ENCODE data around the gene ARHGEF1.
A peak's percentile ranks its signal among the peaks of the same experiment; 100 is the strongest.

ARHGEF1 gene

DNA sequence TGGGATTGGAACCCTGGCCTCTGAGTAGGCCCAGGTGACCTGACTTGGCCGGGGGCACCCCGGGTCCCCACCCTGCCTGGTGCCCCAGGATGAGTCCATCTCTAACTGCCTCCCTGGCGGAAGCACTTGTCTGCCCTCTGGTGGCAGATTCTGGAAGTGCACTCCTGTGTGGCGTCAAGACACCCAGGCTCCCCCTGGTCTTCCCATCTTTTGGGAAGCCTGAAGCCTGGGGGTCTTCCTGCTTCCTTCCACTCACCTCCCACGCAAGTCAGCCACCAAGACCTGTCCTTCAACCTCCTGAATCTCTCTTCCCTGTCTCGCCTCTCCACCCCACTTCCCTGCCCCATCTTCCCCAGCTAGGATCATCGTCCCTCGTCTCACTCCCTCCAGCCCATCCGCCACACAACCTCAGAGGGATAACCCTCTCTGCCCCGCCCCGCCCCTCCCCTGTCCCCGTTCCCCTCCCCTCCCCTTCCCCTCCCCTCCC lies 68.7 kb downstream of the ARHGEF1 start:
- TF ChIP-seq FOXP2 (optimal IDR thresholded peaks at IDR 0.05; ENCODE audit: borderline replicate concordance, extremely low read depth, extremely low read length, insufficient read depth) (peak; percentile 28), SIN3A (IDR thresholded peaks at IDR 0.05; ENCODE audit: borderline replicate concordance, insufficient read depth, low read length) (no peak)

DNA sequence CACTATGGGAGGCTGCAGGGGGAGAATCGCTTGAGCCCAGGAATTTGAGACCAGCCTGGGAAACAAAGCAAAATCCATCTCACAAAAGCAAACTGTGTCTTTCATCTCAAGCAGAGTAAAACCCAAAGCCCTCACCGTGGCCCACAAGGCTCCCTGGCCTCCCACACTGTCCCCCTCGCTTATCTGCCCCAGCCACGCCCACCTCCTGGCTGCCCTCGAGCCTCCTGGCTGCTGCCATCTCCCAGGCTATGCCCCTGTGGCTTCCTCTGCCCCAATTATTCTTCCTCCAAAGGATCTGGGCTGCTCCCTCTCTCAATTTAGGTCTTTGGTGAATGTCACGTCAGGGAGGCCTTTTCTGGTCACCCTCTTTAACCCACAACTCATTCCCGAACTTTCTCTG lies 72.5 kb downstream of the ARHGEF1 start:
- no peak for TF ChIP-seq SIN3A (IDR thresholded peaks at IDR 0.05; ENCODE audit: borderline replicate concordance, insufficient read depth, low read length)
- no peak for TF ChIP-seq TAF1 (IDR thresholded peaks at IDR 0.05; ENCODE audit: borderline replicate concordance, insufficient read depth, low read length)
- TF ChIP-seq, protein P1, sequence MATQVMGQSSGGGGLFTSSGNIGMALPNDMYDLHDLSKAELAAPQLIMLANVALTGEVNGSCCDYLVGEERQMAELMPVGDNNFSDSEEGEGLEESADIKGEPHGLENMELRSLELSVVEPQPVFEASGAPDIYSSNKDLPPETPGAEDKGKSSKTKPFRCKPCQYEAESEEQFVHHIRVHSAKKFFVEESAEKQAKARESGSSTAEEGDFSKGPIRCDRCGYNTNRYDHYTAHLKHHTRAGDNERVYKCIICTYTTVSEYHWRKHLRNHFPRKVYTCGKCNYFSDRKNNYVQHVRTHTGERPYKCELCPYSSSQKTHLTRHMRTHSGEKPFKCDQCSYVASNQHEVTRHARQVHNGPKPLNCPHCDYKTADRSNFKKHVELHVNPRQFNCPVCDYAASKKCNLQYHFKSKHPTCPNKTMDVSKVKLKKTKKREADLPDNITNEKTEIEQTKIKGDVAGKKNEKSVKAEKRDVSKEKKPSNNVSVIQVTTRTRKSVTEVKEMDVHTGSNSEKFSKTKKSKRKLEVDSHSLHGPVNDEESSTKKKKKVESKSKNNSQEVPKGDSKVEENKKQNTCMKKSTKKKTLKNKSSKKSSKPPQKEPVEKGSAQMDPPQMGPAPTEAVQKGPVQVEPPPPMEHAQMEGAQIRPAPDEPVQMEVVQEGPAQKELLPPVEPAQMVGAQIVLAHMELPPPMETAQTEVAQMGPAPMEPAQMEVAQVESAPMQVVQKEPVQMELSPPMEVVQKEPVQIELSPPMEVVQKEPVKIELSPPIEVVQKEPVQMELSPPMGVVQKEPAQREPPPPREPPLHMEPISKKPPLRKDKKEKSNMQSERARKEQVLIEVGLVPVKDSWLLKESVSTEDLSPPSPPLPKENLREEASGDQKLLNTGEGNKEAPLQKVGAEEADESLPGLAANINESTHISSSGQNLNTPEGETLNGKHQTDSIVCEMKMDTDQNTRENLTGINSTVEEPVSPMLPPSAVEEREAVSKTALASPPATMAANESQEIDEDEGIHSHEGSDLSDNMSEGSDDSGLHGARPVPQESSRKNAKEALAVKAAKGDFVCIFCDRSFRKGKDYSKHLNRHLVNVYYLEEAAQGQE (IDR thresholded peaks at IDR 0.05; ENCODE audit: insufficient read depth in 1 of 2, low read depth in 2 of 2, low read length in 2 of 2) = no peak
- TF ChIP-seq POLR2AphosphoS5 (IDR thresholded peaks at IDR 0.05; ENCODE audit: low read depth, low read length) = no peak
- TF ChIP-seq FOXP2 (optimal IDR thresholded peaks at IDR 0.05; ENCODE audit: borderline replicate concordance, extremely low read depth, extremely low read length, insufficient read depth) = no peak

DNA sequence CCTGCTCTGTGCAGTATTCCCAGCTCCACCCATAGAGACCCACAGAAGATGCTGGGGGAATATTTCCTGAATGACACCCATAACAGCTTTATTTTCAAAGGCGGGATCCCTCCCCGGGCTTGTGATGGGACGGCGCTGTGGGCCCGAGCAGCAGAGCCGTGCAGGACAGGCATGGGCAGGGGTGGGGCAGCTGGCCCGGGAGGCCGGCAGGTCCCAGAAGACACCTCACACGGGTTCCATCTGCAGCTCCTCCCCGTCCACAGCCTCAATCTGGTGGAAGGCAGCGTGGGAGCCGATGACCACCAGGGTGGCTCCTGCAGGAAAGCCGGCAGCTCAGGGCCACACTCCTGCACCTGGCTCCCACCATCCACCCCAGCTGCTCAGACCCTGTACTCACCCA lies 73.6 kb downstream of the ARHGEF1 start:
- TF ChIP-seq FOXP2 (optimal IDR thresholded peaks at IDR 0.05; ENCODE audit: borderline replicate concordance, extremely low read depth, extremely low read length, insufficient read depth) (no peak), TAF1 (IDR thresholded peaks at IDR 0.05; ENCODE audit: borderline replicate concordance, insufficient read depth, low read length) (no peak), POLR2AphosphoS5 (IDR thresholded peaks at IDR 0.05; ENCODE audit: low read depth, low read length) (no peak), SIN3A (IDR thresholded peaks at IDR 0.05; ENCODE audit: borderline replicate concordance, insufficient read depth, low read length) (no peak)
- TF ChIP-seq, protein P1 (IDR thresholded peaks at IDR 0.05; ENCODE audit: insufficient read depth in 1 of 2, low read depth in 2 of 2, low read length in 2 of 2) = no peak

Data from PFSK-1 (cell line).